ENCODE measurements around the gene GALNT18.

Gene GALNT18

DNA sequence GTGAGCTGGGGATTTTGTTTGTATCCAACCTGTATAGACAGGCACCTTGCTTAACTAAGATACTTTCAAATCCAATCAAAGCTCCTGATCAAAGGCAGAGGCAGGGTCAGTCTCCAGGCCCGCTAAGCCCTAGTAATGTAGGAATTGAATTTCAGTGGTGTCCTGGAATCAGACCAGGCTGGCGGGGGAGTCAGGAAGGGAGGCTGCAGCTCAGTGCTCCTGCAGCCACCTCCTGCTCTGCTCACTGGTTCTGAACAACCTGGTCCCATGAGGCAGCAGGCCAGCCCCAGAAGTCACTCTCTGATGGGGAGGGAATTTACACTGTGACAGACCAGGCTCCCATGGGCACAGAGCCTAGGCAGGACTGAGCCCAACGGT lies 38.5 kb upstream of the GALNT18 start:
- H3K4me1 ChIP-seq (ENCODE audit: control insufficient read depth, insufficient read depth, low read length, poor library complexity, severe bottlenecking): no peaks in the 10 kb centered on the region
- H3K36me3 ChIP-seq (ENCODE audit: control insufficient read depth, insufficient read depth, low read length): no peaks in the 10 kb centered on the region
- H3K9me3 ChIP-seq (ENCODE audit: control insufficient read depth, low read length): no peaks in the 10 kb centered on the region
- 86 to 100% methylated on average over 2 to 3 of the region's 3 CpGs for WGBS, 2 experiments (ENCODE audit: insufficient coverage in 2 of 2)
- H3K27ac ChIP-seq (ENCODE audit: low read depth, low read length, severe bottlenecking): no peak overlapping the region
- H3K4me3 ChIP-seq (ENCODE audit: extremely low read depth, insufficient read depth, low read length, poor library complexity, severe bottlenecking): no peak overlapping the region

- H3K27ac ChIP-seq (ENCODE audit: low read depth, low read length, severe bottlenecking): no peak overlapping the region
- H3K36me3 ChIP-seq (ENCODE audit: control insufficient read depth, insufficient read depth, low read length): no peaks in the 10 kb centered on the region
- H3K4me1 ChIP-seq (ENCODE audit: control insufficient read depth, insufficient read depth, low read length, poor library complexity, severe bottlenecking): no peaks in the 10 kb centered on the region
- no peak overlapping the region for H3K4me3 ChIP-seq (ENCODE audit: extremely low read depth, insufficient read depth, low read length, poor library complexity, severe bottlenecking)
- H3K9me3 ChIP-seq (ENCODE audit: control insufficient read depth, low read length): no peaks in the 10 kb centered on the region
- 76 to 88% methylated on average over 1 to 2 of the region's 3 CpGs for WGBS, 2 experiments (ENCODE audit: insufficient coverage in 2 of 2)
These were observed 38.0 kb upstream of the GALNT18 start for GRCh38 chr11:11659567-11660362.

DNA sequence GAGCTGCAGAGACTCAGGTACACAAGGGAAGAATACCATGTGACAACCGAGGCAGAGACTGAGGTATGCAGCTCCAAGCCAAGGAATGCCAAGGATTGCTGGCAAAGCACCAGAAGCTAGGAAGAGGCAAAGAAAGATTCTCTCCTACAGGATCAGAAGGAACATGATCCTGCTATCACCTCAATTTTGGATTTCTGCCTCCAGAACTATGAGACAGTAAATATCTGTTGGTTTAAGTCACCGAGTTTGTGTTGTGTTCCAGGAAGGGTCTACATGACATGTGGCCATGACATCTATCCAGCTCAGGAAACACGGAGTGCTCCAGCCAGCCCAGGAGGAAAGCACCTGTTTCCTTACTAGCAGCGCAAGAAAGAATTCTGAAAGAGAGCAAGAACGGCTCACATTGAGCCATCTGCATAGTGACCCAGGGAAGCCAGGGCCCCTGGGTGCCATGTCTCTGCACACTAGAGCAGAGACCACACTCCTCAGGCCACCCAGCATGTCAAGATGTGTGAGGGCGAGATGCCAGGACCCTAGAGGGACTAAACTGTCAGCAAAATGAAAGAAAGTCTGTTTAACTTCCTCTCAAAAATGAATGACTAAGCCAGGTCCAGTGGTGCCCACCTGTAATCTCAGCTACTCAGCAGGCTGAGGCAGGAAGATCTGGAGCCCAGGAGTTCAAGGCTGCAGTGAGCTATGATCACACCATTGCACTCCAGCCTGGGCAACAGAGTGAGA lies 35.6 kb upstream of the GALNT18 start:
- no peaks in the 10 kb centered on the region for H3K36me3 ChIP-seq (ENCODE audit: control insufficient read depth, insufficient read depth, low read length)
- no peak overlapping the region for H3K4me3 ChIP-seq (ENCODE audit: extremely low read depth, insufficient read depth, low read length, poor library complexity, severe bottlenecking)
- no peaks in the 10 kb centered on the region for H3K4me1 ChIP-seq (ENCODE audit: control insufficient read depth, insufficient read depth, low read length, poor library complexity, severe bottlenecking)
- no peaks in the 10 kb centered on the region for H3K9me3 ChIP-seq (ENCODE audit: control insufficient read depth, low read length)
- 88 to 95% methylated on average over 6 of the region's 6 CpGs for WGBS, 2 experiments (ENCODE audit: insufficient coverage in 2 of 2)
- no peak overlapping the region for H3K27ac ChIP-seq (ENCODE audit: low read depth, low read length, severe bottlenecking)

DNA sequence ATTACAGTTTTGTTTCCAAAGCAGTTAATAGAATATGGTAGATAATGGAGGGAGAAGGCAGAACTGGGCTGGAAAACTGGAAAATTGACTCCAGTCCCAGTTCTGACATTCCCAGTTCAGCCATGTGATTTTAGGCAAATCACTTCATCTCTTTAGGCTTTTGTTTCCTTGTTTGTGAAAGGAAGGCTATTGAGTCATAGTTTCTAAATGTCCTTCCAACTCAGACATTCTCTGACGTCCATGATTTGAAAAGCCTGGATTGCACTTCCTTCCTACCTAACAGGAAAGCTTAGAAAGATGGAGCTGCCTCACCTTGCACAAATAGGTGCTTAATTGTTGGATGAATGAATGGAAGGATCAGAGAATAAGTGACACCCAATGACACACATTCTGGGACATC lies 19.8 kb upstream of the GALNT18 start:
- Histone ChIP-seq H3K36me3 (ENCODE audit: control insufficient read depth, insufficient read depth, low read length) (no peaks in the 10 kb centered on the region), H3K4me3 (ENCODE audit: extremely low read depth, insufficient read depth, low read length, poor library complexity, severe bottlenecking) (no peak overlapping the region), H3K27ac (ENCODE audit: low read depth, low read length, severe bottlenecking) (no peak overlapping the region), H3K4me1 (ENCODE audit: control insufficient read depth, insufficient read depth, low read length, poor library complexity, severe bottlenecking) (peaks cover 5% of the 10 kb centered on the region), H3K9me3 (ENCODE audit: control insufficient read depth, low read length) (no peaks in the 10 kb centered on the region)
- WGBS, 2 experiments (ENCODE audit: insufficient coverage in 2 of 2): no CpG with 5 or more reads among the region's 1 CpG

DNA sequence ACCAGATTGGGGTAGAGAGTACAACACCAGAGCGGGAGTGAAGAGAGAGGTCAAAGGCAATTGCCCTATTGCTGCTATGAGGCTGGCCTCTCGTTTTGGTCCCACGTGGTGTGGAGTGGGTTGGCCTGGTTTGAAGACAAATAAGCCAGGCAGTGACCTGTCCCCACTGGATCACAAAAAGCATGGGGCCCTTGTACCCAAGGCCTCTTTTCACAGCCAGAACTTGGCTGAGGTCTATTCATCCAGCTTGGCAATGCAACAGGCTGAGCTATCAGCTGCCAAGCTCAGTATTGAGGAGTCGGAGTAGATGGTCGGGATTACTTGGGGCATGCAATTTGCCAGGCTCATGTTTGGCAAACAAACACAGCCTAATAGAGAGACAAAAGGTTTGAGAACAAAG lies 19.2 kb upstream of the GALNT18 start:
- Histone ChIP-seq H3K27ac (ENCODE audit: low read depth, low read length, severe bottlenecking) (no peak overlapping the region), H3K4me1 (ENCODE audit: control insufficient read depth, insufficient read depth, low read length, poor library complexity, severe bottlenecking) (peaks cover 11% of the 10 kb centered on the region), H3K9me3 (ENCODE audit: control insufficient read depth, low read length) (no peaks in the 10 kb centered on the region), H3K36me3 (ENCODE audit: control insufficient read depth, insufficient read depth, low read length) (no peaks in the 10 kb centered on the region), H3K4me3 (ENCODE audit: extremely low read depth, insufficient read depth, low read length, poor library complexity, severe bottlenecking) (no peak overlapping the region)
- WGBS, 2 experiments (ENCODE audit: insufficient coverage in 2 of 2): 87 to 92% methylated on average over 3 to 5 of the region's 5 CpGs

DNA sequence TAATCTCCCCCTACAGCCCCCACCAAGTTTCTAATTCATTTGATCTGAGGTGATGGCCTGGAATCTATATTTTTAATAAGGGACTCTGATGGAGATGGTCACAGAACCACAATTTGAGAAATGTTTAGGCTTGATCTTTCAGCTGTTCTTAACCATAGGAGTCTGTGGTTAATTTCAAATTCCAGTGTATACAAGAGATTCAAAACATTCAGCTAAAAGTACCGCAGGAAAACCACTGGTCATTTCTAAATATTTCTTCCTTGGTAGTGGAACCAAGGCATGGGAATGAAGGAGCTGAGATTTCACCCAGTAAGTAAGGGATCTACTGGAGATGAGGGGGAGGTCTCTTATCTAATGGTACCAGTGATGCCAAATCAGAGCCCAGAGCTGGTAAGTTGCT lies 18.3 kb upstream of the GALNT18 start:
- Histone ChIP-seq H3K9me3 (ENCODE audit: control insufficient read depth, low read length) (no peaks in the 10 kb centered on the region), H3K4me3 (ENCODE audit: extremely low read depth, insufficient read depth, low read length, poor library complexity, severe bottlenecking) (no peak overlapping the region), H3K4me1 (ENCODE audit: control insufficient read depth, insufficient read depth, low read length, poor library complexity, severe bottlenecking) (peaks cover 12% of the 10 kb centered on the region), H3K27ac (ENCODE audit: low read depth, low read length, severe bottlenecking) (no peak overlapping the region), H3K36me3 (ENCODE audit: control insufficient read depth, insufficient read depth, low read length) (no peaks in the 10 kb centered on the region)
- WGBS, 2 experiments (ENCODE audit: insufficient coverage in 2 of 2): 80% methylated on average over 1 of the region's 1 CpG; no CpG with 5 or more reads in 1 of the 2 experiments

GRCh38 chr11:11636671-11637070 lies 14.9 kb upstream of the GALNT18 start:
- Histone ChIP-seq H3K4me1 (ENCODE audit: control insufficient read depth, insufficient read depth, low read length, poor library complexity, severe bottlenecking) (peaks cover 12% of the 10 kb centered on the region), H3K36me3 (ENCODE audit: control insufficient read depth, insufficient read depth, low read length) (no peaks in the 10 kb centered on the region), H3K9me3 (ENCODE audit: control insufficient read depth, low read length) (no peaks in the 10 kb centered on the region), H3K4me3 (ENCODE audit: extremely low read depth, insufficient read depth, low read length, poor library complexity, severe bottlenecking) (no peak overlapping the region), H3K27ac (ENCODE audit: low read depth, low read length, severe bottlenecking) (no peak overlapping the region)
- 33 to 72% methylated on average over 1 to 3 of the region's 3 CpGs for WGBS, 2 experiments (ENCODE audit: insufficient coverage in 2 of 2)

GRCh38 chr11:11635443-11635842 lies 13.6 kb upstream of the GALNT18 start:
- Histone ChIP-seq H3K4me3 (ENCODE audit: extremely low read depth, insufficient read depth, low read length, poor library complexity, severe bottlenecking) (no peak overlapping the region), H3K36me3 (ENCODE audit: control insufficient read depth, insufficient read depth, low read length) (no peaks in the 10 kb centered on the region), H3K9me3 (ENCODE audit: control insufficient read depth, low read length) (no peaks in the 10 kb centered on the region), H3K27ac (ENCODE audit: low read depth, low read length, severe bottlenecking) (no peak overlapping the region), H3K4me1 (ENCODE audit: control insufficient read depth, insufficient read depth, low read length, poor library complexity, severe bottlenecking) (peaks cover 12% of the 10 kb centered on the region)
- 81 to 96% methylated on average over 4 to 5 of the region's 5 CpGs for WGBS, 2 experiments (ENCODE audit: insufficient coverage in 2 of 2)

DNA sequence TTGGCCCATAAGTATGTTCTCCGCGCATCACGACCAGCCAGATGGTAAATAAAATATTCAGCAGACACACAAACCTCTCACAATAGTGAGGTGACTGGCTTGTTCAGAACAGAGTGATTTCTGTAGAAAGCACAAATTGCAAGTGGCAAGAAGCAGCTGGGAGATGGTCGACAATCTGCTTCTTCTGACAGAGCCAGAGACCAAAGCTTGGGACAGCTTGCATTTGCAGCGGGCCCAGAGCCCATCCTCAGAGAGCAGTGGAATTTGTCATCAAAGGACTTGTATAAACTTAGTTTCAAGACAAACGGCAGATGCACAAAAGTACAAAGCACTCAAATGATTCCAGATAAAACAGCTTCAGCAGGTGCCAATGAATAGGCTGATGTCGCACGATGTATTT lies 7.6 kb upstream of the GALNT18 start:
- no peaks in the 10 kb centered on the region for H3K36me3 ChIP-seq (ENCODE audit: control insufficient read depth, insufficient read depth, low read length)
- H3K27ac ChIP-seq (ENCODE audit: low read depth, low read length, severe bottlenecking): no peak overlapping the region
- WGBS, 2 experiments (ENCODE audit: insufficient coverage in 2 of 2): 80 to 94% methylated on average over 4 to 5 of the region's 8 CpGs
- H3K4me3 ChIP-seq (ENCODE audit: extremely low read depth, insufficient read depth, low read length, poor library complexity, severe bottlenecking): no peak overlapping the region
- H3K9me3 ChIP-seq (ENCODE audit: control insufficient read depth, low read length): no peaks in the 10 kb centered on the region
- H3K4me1 ChIP-seq (ENCODE audit: control insufficient read depth, insufficient read depth, low read length, poor library complexity, severe bottlenecking): peaks cover under 1% of the 10 kb centered on the region

DNA sequence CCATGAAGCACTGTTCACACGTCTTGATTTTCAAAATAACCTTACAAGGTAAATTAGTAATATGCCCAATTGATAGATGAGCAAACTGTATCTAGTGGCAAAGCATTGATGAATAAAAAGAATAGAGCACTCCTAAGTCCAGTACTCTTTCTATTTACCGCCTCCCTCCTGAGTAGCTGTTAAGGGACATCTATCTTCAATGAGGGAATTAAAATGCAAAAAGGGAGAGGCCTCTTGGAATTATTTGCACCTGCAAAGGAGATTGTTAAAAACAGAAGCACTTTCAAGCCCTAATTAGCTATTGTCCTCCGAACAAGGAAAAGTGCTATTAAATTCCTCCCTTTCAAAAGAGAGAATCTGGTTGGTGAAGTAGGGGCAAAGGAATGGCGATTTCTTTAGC lies 6.8 kb upstream of the GALNT18 start:
- H3K9me3 ChIP-seq (ENCODE audit: control insufficient read depth, low read length): no peaks in the 10 kb centered on the region
- peaks cover 6% of the 10 kb centered on the region for H3K4me1 ChIP-seq (ENCODE audit: control insufficient read depth, insufficient read depth, low read length, poor library complexity, severe bottlenecking)
- no peak overlapping the region for H3K27ac ChIP-seq (ENCODE audit: low read depth, low read length, severe bottlenecking)
- H3K4me3 ChIP-seq (ENCODE audit: extremely low read depth, insufficient read depth, low read length, poor library complexity, severe bottlenecking): no peak overlapping the region
- no peaks in the 10 kb centered on the region for H3K36me3 ChIP-seq (ENCODE audit: control insufficient read depth, insufficient read depth, low read length)
- 39% methylated on average over 2 of the region's 4 CpGs; no CpG with 5 or more reads in 1 of the 2 experiments for WGBS, 2 experiments (ENCODE audit: insufficient coverage in 2 of 2)

DNA sequence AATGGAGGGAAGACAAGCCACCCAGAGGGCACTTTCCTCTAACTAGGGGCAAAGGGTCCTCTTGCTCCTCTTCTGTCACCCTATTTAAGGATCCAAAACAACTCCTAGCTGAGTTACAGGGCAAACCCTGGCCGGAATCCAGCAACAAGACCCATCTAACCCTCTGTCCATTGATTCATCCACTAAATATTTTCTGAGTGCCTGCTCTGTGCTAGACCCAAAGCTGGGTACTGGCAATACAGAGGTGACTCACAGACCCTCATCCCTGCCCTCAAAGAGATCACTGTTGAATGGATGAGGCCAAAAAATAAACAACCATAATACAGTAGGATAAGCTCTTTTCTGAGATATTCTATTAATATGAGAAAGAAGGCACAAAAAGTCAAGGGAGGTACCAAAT lies 4.3 kb upstream of the GALNT18 start:
- H3K9me3 ChIP-seq (ENCODE audit: control insufficient read depth, low read length): no peaks in the 10 kb centered on the region
- peaks cover 9% of the 10 kb centered on the region for H3K4me1 ChIP-seq (ENCODE audit: control insufficient read depth, insufficient read depth, low read length, poor library complexity, severe bottlenecking)
- H3K4me3 ChIP-seq (ENCODE audit: extremely low read depth, insufficient read depth, low read length, poor library complexity, severe bottlenecking): no peak overlapping the region
- no peaks in the 10 kb centered on the region for H3K36me3 ChIP-seq (ENCODE audit: control insufficient read depth, insufficient read depth, low read length)
- H3K27ac ChIP-seq (ENCODE audit: low read depth, low read length, severe bottlenecking): no peak overlapping the region
- 86 to 90% methylated on average over 1 of the region's 1 CpG for WGBS, 2 experiments (ENCODE audit: insufficient coverage in 2 of 2)
